ENCODE data around the gene CALN1. TPM values are rescaled to one million over a fixed set of nuclear protein-coding genes. Genes with fewer than 3 reads are reported as not detected.

CALN1 gene
- total and polyA plus RNA-seq, 11 donors, result not detected

GRCh38 chr7:71766016-71766415 lies 646.1 kb downstream of the CALN1 start:
- no peak for DNase-seq
- Histone ChIP-seq H3K4me1 (no peaks in the 10 kb centered on the region), H3K36me3 (no peaks in the 10 kb centered on the region), H3K9me3 (peaks cover 0 to 23% (median 12%) of the 10 kb centered on the region in 12 donors), H3K27me3 (no peaks in the 10 kb centered on the region), H3K27ac (no peak overlapping the region), H3K4me3 (no peak overlapping the region)
- intact Hi-C loops (cut with DNase I), result no loop called here
- no peak for ATAC-seq
- no peak for TF ChIP-seq POLR2A (IDR thresholded peaks at IDR 0.05)
- TF ChIP-seq, protein P1, sequence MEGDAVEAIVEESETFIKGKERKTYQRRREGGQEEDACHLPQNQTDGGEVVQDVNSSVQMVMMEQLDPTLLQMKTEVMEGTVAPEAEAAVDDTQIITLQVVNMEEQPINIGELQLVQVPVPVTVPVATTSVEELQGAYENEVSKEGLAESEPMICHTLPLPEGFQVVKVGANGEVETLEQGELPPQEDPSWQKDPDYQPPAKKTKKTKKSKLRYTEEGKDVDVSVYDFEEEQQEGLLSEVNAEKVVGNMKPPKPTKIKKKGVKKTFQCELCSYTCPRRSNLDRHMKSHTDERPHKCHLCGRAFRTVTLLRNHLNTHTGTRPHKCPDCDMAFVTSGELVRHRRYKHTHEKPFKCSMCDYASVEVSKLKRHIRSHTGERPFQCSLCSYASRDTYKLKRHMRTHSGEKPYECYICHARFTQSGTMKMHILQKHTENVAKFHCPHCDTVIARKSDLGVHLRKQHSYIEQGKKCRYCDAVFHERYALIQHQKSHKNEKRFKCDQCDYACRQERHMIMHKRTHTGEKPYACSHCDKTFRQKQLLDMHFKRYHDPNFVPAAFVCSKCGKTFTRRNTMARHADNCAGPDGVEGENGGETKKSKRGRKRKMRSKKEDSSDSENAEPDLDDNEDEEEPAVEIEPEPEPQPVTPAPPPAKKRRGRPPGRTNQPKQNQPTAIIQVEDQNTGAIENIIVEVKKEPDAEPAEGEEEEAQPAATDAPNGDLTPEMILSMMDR (IDR thresholded peaks at IDR 0.05), result no peak

DNA sequence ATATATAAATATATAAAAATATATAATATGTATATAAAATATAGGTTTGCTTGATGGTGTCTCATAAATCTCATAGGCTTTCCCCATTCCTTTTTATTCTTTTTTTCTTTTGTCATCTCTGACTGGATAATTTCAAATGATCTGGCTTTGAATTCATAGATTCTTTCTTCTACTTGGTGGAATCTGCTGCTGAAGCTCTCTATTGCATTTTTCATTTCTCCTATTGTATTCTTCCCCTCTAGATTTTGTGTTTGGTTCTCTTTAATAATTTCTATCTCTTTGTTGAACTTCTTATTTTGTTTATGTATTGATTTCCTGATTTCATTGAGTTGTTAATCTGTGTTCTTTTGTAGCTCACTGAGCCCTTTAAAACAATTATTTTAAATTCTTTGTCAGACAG lies 650.8 kb downstream of the CALN1 start:
- peaks cover 0 to 50% (median 16%) of the 10 kb centered on the region in 12 donors for H3K9me3 ChIP-seq
- no peak overlapping the region for H3K4me3 ChIP-seq
- intact Hi-C loops (cut with DNase I), result no loop called here
- H3K27ac ChIP-seq, result no peak overlapping the region
- no peaks in the 10 kb centered on the region for H3K27me3 ChIP-seq
- ATAC-seq (no peak), DNase-seq (no peak)
- TF ChIP-seq, protein P1 (IDR thresholded peaks at IDR 0.05), result no peak
- H3K36me3 ChIP-seq, result no peaks in the 10 kb centered on the region
- no peaks in the 10 kb centered on the region for H3K4me1 ChIP-seq

DNA sequence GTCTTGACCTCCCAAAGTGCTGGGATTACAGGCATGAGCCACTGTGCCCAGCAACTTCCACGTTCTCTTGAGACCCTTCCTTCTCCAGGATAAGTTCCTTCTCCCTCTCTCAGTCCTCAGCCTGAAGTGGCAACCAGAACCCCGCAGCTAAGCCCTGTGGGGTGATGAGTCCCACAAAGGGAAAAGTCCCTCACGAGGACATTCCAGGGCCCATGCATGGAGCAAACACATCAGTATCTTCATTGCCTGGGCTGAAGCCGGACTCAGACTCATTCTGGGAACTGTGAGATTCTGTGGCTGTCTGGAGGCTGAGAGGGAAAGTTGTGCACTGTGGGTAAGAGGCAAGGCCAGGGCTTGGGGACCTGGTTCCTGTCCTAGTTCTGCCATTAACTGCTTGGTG lies 657.3 kb downstream of the CALN1 start:
- H3K36me3 ChIP-seq, result no peaks in the 10 kb centered on the region
- TF ChIP-seq, protein P1 (IDR thresholded peaks at IDR 0.05), result no peak
- TF ChIP-seq POLR2A (IDR thresholded peaks at IDR 0.05), result no peak
- intact Hi-C loops (cut with DNase I), result loop anchor here in 8 of 10 donors (5.0 to 10.0 kb wide), 5 partner anchors 737 to 1030 kb away; no protein-coding TSS in a partner anchor
- DNase-seq, result no peak
- 81 to 87% (median 83%) methylated on average over 4 of the region's 4 CpGs for WGBS, 4 donors
- peaks cover 3 to 40% (median 12%) of the 10 kb centered on the region in 9 donors for H3K27me3 ChIP-seq
- peaks cover 0 to 28% (median 4%) of the 10 kb centered on the region in 12 donors for H3K9me3 ChIP-seq
- peaks cover 0 to 6% (median 0%) of the 10 kb centered on the region in 12 donors for H3K4me1 ChIP-seq
- ATAC-seq, result no peak
- H3K27ac ChIP-seq, result no peak overlapping the region
- no peak overlapping the region for H3K4me3 ChIP-seq

GRCh38 chr7:71753956-71754664 lies 658.0 kb downstream of the CALN1 start:
- 34 to 56% (median 41%) methylated on average over 9 of the region's 9 CpGs for WGBS, 4 donors
- H3K4me3 ChIP-seq, result no peak overlapping the region
- intact Hi-C loops (cut with DNase I), result loop anchor here in 8 of 10 donors (2.0 to 10.0 kb wide), 6 partner anchors 738 to 1031 kb away; no protein-coding TSS in a partner anchor
- H3K36me3 ChIP-seq, result no peaks in the 10 kb centered on the region
- H3K4me1 ChIP-seq, result peaks cover 0 to 6% (median 0%) of the 10 kb centered on the region in 12 donors
- peaks cover 3 to 40% (median 12%) of the 10 kb centered on the region in 9 donors for H3K27me3 ChIP-seq
- H3K27ac ChIP-seq, result no peak overlapping the region
- ATAC-seq, result no peak
- TF ChIP-seq, protein P1 (IDR thresholded peaks at IDR 0.05), result no peak
- TF ChIP-seq POLR2A (IDR thresholded peaks at IDR 0.05), result no peak
- no peak for DNase-seq
- peaks cover 0 to 27% (median 4%) of the 10 kb centered on the region in 12 donors for H3K9me3 ChIP-seq

All from heart left ventricle (tissue), 16 donors.